HTERT RPE-1 (cell line): ENCODE results near the gene KRTAP12-3.

Experiments
- in situ Hi-C: fragments of 300-500 bp; cut with MboI; formaldehyde crosslinking; loops from 4 replicates; pipeline ENCODE4 v1.14.3; 2020; ENCODE audit warnings: low sequenced_read_pairs

The KRTAP12-3 gene

DNA sequence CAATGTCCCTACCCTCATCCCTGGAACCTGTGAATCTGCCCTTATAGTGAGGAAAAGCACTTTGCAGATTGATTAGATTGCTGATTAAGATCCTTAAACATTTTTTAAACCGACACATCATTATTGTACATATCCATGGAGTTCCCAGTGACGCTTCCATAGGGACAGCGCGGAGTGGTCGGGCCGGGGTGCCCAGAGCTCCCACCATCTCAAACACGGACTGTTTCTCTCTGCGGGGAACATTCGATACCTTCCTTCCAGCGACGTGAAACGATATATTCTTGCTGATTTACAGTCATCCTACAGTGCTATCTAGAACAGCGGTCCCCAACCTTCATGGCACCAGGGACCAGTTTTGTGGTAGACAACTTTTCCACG, 43.3 kb downstream of the KRTAP12-3 start:
- in situ Hi-C loops, result no loop called here

- in situ Hi-C loops, result no loop called here
These were observed 43.8 kb downstream of the KRTAP12-3 start for GRCh38 chr21:44701541-44701940.

DNA sequence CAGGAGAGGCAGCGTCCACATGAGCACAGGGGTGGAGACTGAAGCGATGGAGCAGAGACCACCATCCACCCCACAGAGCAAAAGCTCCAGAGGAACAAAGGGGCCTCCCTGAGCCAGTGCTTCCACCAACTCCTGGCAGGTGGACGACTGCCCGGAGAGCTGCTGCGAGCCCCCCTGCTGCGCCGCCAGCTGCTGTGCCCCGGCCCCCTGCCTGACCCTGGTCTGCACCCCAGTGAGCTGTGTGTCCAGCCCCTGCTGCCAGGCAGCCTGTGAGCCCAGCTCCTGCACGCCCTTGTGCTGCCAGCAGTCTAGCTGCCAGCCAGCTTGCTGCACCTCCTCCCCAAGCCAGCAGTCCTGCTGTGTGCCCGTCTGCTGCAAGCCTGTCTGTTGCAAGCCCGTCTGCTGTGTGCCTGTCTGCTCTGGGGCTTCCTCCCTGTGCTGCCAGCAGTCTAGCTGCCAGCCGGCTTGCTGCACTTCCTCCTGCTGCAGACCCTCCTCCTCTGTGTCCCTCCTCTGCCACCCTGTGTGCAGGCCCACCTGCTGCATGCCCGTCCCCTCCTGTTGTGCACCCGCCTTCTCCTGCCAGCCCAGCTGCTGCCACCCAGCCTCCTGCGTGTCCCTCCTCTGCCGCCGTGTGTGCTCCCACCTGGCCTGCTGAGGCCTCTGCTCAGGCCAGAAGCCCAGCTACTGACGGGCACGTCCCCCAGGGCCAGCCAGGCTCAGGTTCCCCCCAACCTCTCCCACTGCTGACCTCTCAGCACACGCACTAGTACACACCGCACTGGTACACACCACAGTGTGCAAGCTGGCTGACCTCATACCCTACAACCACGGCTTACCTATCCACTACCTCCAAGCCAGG, 44.6 kb downstream of the KRTAP12-3 start:
- in situ Hi-C loops, result no loop called here

DNA sequence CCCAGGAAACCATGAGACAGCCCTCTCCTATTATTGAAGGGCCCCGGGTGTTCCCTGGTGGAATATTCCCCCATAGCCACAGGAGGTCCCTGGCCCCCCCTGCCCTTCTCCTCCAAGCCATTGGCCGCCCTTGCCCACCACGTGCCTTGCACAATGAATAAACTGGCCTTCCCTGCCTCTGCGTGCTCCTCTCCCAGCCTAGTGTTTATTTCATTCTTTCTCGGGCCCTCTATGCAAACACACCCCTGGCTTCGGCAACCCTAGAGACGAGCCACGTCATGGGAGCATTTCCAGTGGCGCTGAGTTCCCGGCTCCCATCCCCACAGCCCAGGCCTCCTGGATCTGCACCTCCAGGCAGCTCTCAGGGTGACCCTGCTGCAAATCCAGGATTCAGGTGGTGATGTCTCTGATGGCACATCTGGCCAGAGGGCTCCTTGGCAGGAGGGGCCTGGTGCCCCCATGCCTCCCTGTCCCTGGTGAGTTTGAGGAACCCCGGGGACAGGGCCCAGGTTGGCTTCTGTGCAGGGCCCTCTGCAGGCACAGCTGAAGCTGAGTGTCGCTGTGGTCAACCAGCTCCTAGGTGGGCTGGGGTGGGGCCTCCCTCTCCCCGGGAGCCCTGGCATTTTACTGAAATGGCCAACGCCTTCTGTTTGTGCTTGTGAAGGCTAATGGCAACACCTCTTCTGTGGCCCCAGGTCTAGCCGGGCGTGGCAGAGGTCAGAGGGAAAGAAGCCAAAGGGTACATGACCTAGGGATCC, 45.4 kb downstream of the KRTAP12-3 start:
- in situ Hi-C loops, result no loop called here

DNA sequence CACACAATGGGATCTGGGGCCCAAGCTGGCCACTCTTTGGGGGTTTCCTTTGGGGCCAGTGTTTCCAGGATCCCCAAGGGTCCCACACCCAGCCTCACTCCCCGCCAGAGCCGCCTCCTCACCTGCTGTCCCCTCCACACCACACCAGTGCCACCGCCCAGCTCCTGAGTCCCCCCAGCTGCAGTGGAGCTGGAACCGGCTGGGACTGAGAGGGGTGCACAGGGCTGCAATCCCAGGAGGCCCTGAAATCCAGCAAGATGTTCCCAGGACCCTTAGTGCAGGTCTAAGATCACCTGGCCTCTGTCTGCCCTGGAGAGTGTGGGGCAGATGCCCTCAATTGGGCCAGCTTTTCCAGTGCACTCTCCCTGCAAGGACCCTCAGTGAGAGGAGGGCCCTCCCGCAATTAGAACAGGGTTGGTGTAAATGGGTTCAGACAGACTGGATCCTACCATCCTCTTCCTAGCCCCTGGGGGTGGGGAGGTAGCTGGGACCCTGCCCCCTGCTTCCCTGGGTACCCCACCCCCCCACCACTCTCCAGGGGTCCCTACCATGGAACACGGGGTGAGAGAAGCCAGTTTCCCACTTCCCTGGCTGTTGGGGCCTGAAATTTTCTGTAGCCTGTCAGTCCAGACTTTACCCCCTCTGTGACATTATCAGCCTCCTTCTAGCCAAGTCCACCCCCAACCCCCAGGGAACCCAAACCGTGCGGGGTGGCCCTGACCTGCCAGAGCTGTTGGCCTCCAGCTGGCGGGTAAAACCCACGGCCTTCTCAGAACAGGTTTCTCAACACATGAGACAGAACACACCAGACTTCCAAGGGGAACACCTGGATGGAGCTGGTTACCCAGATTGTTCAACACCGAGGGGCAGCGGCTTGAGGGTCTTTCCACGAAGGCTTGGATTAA, 46.3 kb downstream of the KRTAP12-3 start:
- in situ Hi-C loops, result no loop called here

- in situ Hi-C loops, result no loop called here
These were observed 46.9 kb downstream of the KRTAP12-3 start for GRCh38 chr21:44704636-44705001.

DNA sequence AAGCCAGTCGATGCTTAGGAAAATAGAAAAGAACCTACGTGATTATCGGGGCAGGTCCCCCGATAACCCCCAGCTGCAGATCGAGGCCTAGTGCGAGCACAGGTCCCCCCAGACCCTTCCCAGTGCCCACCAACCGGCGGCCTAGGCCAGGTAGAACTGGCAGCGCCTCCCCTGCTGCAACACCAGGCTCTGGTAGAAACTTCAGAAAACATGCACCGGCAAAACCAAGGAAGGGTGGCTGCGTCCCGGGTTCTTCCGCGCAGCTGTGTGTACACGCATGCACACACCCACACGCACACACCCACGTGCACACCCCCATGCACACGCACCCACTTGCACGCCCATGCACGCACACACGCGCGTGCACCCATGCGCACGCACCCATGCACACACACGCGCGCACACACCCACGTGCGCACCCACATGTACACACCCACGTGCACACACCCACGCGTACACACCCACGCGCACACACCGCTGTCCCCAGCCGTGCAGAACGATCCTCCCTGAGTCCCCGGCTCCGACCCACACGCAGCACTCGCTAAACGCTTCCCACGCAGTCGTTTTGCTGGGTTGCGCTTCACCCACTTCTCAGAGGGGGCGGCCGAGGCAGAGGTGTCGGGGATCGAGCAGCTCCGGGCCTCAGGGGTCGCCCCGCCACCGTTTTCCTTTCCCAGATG, 48.4 kb downstream of the KRTAP12-3 start:
- in situ Hi-C loops, result no loop called here

DNA sequence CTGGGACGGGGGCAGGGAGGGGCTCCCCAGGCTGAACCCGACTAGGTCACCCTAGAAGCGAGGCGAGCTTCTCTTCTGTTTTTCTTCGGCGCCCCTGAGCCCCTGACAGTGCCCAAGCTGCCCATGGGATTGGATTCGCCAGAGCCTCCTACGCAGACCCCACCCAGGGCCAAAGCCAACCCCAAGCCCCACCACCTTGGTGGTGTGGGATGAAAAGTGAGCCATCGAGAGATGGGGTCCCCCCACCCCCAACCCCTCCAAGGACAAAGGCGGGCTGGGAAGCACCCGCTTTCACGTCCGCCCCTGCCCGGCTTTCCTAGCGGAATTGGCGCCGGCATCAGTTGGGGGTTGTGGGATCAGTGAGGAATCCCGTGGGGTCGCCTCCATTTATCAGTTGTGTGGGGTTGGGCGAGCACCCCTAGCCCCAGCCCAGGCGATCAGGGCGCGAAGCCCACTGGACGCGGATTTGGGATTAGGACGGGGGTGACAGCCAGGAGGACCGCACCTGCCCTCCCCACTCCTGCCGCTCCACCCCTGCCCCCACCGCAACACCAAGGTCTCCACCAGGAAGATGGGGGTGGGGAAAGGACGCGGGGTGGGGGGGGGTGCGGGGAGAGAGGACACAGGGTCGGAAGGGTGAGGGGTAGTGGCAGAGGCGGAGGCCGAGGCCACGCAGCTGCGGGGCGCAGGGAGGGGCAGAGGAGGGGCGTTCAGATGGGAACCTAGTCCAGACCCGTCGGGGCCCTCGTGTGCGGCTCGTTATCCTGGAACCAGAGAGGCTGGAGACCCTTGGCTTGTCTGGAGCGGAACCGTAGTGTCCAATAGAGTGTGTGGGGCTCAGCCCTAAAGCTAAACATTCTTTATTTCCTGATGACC, 49.2 kb downstream of the KRTAP12-3 start:
- in situ Hi-C loops, result no loop called here
